K562 (cell line): Measurements from ENCODE around the gene IRF8.

Experiments used
- FOXP1 ChIP-seq: sonication (generic); formaldehyde crosslinking; IDR thresholded peaks from 2 replicates; pipeline ENCODE4 v1.8.0; 2022; ENCODE audit warnings: mild to moderate bottlenecking, missing genetic modification reagents
- GABPA ChIP-seq: fragments of 200-800 bp; sonication (Bioruptor generic); conservative IDR thresholded peaks from 2 replicates; pipeline ENCODE4 v1.6.1; 2016; ENCODE audit warnings: low read depth, missing genetic modification characterization, missing compliant biosample characterization
- NRF1 ChIP-seq, 2 experiments: fragments of 450-650 bp; IDR thresholded peaks in 1 of 2; conservative IDR thresholded peaks in 1 of 2; 2 replicates each; pipeline ENCODE4 v1.6.1; 2014; ENCODE audit warnings: mild to moderate bottlenecking in 2 of 2
- POLR2A ChIP-seq: fragments of 450-650 bp; conservative IDR thresholded peaks from 2 replicates; pipeline ENCODE4 v1.6.1; 2016
- SLC30A9 ChIP-seq: fragments of 250-450 bp; sonication (Bioruptor Pico); IDR thresholded peaks from 2 replicates; pipeline ENCODE4 v1.8.0; 2022; ENCODE audit warnings: mild to moderate bottlenecking, moderate library complexity
- SREBF2 ChIP-seq: sonication (generic); formaldehyde crosslinking; IDR thresholded peaks from 2 replicates; pipeline ENCODE4 v1.4.0; 2020; ENCODE audit warnings: mild to moderate bottlenecking, missing genetic modification reagents
- TF ChIP-seq, protein P1 (sequence below), 2 experiments: fragments of 150-350 bp in 1 of 2; IDR thresholded peaks; 2 replicates each; pipeline ENCODE4 v1.6.1; 2012 to 2016; ENCODE audit warnings: low read depth in 2 of 2, low read length in 2 of 2, mild to moderate bottlenecking in 1 of 2, moderate library complexity in 1 of 2
- TF ChIP-seq, protein P2 (sequence below), 3 experiments: IDR thresholded peaks in 2 of 3; conservative IDR thresholded peaks in 1 of 3; 2 replicates each; pipeline ENCODE4 v1.5.1; 2011 to 2012; ENCODE audit warnings: low read length in 3 of 3, mild to moderate bottlenecking in 3 of 3, control low read depth in 2 of 3, improper control_type of control experiment in 1 of 3, inconsistent platforms in 1 of 3, low read depth in 1 of 3, mixed read lengths in 1 of 3, moderate library complexity in 1 of 3; ENCODE audit not compliant: insufficient read depth in 2 of 3
- TF ChIP-seq, protein P3 (sequence below), 2 experiments: fragments of 450-650 bp in 1 of 2; sonication (generic) in 1 of 2; formaldehyde crosslinking in 1 of 2; IDR thresholded peaks; 2 replicates each; pipeline versions ENCODE4 v1.7.1 to v1.9.0; 2016 to 2022; ENCODE audit warnings: inconsistent platforms in 1 of 2, mild to moderate bottlenecking in 1 of 2, missing genetic modification reagents in 1 of 2

DNA sequence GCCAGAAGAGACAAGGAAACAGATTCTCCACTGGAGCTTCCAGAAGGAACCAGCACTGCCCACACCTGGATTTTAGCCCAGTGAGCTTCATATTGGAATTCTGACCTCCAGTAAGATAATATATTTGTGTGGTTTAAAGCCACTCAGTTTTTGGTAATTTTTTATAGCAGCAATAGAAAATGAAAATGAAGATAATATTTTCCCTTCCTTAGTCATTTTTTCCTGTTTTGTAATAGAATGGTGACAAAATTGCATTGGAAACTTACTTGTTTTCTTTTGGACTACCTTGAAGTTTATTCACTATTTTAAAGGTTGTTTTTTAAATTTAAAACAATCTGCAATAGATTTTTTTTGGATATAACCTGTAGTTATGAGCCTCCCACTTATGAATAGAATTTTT, 29.8 kb upstream of the IRF8 start:
- TF ChIP-seq FOXP1 (CRISPR knock-in tag) (no peak), SLC30A9 (CRISPR knock-in tag) (no peak), SREBF2 (CRISPR knock-in tag) (no peak), POLR2A (no peak), GABPA (tag) (no peak), NRF1 (conservative IDR thresholded peaks at IDR 0.05 in 1 of 2, IDR thresholded peaks at IDR 0.05 in 1 of 2) (no peak)
- TF ChIP-seq, protein P1, sequence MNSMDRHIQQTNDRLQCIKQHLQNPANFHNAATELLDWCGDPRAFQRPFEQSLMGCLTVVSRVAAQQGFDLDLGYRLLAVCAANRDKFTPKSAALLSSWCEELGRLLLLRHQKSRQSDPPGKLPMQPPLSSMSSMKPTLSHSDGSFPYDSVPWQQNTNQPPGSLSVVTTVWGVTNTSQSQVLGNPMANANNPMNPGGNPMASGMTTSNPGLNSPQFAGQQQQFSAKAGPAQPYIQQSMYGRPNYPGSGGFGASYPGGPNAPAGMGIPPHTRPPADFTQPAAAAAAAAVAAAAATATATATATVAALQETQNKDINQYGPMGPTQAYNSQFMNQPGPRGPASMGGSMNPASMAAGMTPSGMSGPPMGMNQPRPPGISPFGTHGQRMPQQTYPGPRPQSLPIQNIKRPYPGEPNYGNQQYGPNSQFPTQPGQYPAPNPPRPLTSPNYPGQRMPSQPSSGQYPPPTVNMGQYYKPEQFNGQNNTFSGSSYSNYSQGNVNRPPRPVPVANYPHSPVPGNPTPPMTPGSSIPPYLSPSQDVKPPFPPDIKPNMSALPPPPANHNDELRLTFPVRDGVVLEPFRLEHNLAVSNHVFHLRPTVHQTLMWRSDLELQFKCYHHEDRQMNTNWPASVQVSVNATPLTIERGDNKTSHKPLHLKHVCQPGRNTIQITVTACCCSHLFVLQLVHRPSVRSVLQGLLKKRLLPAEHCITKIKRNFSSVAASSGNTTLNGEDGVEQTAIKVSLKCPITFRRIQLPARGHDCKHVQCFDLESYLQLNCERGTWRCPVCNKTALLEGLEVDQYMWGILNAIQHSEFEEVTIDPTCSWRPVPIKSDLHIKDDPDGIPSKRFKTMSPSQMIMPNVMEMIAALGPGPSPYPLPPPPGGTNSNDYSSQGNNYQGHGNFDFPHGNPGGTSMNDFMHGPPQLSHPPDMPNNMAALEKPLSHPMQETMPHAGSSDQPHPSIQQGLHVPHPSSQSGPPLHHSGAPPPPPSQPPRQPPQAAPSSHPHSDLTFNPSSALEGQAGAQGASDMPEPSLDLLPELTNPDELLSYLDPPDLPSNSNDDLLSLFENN (IDR thresholded peaks at IDR 0.05; ENCODE audit: low read depth in 2 of 2, low read length in 2 of 2) = no peak
- TF ChIP-seq, protein P2, sequence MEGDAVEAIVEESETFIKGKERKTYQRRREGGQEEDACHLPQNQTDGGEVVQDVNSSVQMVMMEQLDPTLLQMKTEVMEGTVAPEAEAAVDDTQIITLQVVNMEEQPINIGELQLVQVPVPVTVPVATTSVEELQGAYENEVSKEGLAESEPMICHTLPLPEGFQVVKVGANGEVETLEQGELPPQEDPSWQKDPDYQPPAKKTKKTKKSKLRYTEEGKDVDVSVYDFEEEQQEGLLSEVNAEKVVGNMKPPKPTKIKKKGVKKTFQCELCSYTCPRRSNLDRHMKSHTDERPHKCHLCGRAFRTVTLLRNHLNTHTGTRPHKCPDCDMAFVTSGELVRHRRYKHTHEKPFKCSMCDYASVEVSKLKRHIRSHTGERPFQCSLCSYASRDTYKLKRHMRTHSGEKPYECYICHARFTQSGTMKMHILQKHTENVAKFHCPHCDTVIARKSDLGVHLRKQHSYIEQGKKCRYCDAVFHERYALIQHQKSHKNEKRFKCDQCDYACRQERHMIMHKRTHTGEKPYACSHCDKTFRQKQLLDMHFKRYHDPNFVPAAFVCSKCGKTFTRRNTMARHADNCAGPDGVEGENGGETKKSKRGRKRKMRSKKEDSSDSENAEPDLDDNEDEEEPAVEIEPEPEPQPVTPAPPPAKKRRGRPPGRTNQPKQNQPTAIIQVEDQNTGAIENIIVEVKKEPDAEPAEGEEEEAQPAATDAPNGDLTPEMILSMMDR (IDR thresholded peaks at IDR 0.05 in 2 of 3, conservative IDR thresholded peaks at IDR 0.05 in 1 of 3; ENCODE audit: insufficient read depth in 2 of 3, low read depth in 1 of 3, low read length in 3 of 3) = no peak
- TF ChIP-seq, protein P3, sequence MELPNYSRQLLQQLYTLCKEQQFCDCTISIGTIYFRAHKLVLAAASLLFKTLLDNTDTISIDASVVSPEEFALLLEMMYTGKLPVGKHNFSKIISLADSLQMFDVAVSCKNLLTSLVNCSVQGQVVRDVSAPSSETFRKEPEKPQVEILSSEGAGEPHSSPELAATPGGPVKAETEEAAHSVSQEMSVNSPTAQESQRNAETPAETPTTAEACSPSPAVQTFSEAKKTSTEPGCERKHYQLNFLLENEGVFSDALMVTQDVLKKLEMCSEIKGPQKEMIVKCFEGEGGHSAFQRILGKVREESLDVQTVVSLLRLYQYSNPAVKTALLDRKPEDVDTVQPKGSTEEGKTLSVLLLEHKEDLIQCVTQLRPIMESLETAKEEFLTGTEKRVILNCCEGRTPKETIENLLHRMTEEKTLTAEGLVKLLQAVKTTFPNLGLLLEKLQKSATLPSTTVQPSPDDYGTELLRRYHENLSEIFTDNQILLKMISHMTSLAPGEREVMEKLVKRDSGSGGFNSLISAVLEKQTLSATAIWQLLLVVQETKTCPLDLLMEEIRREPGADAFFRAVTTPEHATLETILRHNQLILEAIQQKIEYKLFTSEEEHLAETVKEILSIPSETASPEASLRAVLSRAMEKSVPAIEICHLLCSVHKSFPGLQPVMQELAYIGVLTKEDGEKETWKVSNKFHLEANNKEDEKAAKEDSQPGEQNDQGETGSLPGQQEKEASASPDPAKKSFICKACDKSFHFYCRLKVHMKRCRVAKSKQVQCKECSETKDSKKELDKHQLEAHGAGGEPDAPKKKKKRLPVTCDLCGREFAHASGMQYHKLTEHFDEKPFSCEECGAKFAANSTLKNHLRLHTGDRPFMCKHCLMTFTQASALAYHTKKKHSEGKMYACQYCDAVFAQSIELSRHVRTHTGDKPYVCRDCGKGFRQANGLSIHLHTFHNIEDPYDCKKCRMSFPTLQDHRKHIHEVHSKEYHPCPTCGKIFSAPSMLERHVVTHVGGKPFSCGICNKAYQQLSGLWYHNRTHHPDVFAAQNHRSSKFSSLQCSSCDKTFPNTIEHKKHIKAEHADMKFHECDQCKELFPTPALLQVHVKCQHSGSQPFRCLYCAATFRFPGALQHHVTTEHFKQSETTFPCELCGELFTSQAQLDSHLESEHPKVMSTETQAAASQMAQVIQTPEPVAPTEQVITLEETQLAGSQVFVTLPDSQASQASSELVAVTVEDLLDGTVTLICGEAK (IDR thresholded peaks at IDR 0.05) = no peak
- TF ChIP-seq, protein P3 (CRISPR knock-in tag; IDR thresholded peaks at IDR 0.05) = no peak
